GM19395 (cell line): ENCODE results near the gene CREBL2.
"Not testable (repeated sequence)": the region's sequence is repeated elsewhere in the genome, so short reads cannot be mapped to it uniquely, and the experiment has no call there.

ENCODE experiments used
- ATAC-seq: cut with Tn5 transposase; IDR thresholded peaks from one replicate; pipeline ENCODE4 v1.9.1; 2021; ENCODE audit warnings: mild to moderate bottlenecking, moderate library complexity; ENCODE audit not compliant: unreplicated experiment

CREBL2 gene

GRCh38 chr12:12630850-12631249 lies 19.2 kb downstream of the CREBL2 start:
- ATAC-seq, result no peak

DNA sequence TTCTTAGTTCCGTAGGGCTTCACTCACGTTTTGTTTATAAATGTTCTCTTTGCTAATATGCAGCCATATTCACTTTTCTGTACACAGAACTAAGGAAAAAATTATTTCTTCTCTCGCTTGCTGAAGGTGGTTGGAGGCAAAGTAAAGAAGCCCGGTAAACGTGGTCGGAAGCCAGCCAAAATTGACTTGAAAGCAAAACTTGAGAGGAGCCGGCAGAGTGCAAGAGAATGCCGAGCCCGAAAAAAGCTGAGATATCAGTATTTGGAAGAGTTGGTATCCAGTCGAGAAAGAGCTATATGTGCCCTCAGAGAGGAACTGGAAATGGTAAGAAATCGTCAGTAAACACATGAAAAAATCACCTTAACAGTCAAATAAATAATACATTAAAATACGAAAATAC lies 24.0 kb downstream of the CREBL2 start:
- no peak for ATAC-seq

GRCh38 chr12:12636641-12637040 lies 25.0 kb downstream of the CREBL2 start:
- ATAC-seq, result peak; percentile 78

DNA sequence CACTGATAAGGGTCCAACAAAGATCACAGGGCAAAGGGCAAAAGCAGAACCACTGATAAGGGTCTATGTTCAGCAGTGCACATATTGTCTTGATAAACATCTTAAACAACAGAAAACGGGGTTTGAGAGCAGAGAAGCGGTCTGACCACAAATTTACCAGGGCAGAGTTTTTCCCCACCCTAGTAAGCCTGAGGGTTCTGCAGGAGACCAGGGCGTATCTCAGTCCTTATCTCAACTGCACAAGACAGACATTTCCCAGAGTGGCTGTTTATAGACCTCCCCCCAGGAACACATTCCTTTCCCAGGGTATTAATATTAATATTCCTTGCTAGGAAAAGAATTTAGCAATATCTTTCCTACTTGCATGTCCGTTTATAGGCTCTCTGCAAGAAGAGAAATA lies 28.3 kb downstream of the CREBL2 start:
- ATAC-seq, result not testable (repeated sequence)

- ATAC-seq, result no peak
Observed at GRCh38 chr12:12641650-12642049, 30.0 kb downstream of the CREBL2 start.

DNA sequence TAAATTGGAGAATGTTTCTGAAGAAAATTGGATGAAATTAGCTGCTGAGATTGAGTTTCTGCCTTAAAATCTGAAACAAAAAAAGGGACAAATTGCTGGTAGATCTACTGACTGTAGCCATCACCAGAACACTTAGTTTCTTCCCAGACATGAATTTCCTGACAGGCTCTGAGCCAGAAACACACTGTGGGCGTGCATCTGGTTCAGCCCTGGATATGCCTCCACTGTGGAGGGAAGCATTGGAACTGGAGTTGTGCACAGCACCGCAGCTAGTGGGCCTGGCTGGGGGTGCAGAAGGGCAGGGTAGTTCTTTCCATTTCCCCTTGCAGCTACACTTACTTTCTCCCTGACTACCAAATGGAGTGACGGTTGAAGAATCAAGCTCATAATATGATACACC lies 31.2 kb downstream of the CREBL2 start:
- ATAC-seq, result no peak

DNA sequence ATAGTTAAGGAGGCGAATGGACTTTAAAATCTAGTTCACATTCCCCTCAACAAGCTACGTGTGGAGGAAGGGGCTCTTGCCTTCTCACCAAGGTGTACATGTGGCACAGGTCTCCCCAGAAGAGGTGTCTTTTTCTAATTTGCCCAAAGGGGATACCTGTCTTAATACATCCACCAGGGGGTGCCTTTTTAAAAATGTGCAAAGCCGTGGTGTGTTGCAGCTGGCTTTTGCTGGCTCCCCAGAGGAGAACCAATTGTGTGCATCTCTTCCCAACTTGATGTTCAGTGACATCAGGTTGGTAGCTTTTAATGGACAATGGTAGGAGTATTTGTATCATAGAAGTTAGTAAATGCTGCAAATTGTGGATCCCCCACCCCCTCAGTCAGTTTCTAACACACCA lies 33.8 kb downstream of the CREBL2 start:
- ATAC-seq, result peak; percentile 48

GRCh38 chr12:12645968-12646367 lies 34.3 kb downstream of the CREBL2 start:
- peak; percentile 84 for ATAC-seq

DNA sequence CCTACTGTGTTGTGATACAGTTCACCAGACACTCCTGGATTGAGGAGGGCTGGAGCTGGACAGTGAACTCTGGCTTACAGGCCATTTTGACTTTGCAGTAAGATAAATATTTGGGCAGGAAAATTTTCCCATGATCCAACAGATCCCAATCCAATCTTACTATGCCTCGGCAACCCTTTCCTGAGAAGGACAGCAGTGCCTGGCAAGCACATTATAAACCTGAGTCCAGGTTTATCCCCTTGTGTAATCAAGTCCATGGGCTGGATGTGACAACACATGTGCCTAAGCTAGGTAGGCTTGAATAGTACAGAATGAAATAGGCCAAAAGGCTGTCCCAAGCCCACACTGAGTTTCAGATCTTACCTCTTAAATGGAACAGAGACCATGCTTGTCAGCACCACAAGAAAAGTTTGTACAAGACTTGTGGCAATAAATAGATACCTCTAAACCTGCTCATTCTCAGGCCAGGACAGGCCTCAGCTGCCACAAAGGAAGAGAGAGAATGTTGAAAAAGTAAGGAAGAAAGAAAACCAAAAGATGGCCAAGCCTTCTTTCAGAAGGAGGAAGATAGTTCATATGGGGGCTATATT lies 34.9 kb downstream of the CREBL2 start:
- ATAC-seq, result no peak

DNA sequence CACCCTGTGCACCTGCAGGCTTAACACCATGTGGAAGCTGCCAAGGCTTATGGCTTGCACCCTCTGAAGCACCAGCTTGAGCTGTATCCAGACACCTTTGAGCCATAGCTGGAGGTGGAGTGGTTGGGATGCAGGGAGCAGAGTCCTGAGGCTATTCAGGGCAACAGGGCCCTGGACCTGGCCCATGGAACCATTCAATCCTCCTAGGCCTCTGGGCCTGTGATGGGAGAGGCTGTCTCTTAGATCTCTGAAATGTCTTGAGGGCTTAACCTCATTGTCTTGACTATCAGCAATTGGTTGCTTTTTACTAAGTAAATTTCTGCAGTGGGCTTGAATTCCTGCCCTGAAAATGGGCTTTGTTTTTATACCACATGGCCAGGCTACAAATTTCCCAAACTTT lies 36.6 kb downstream of the CREBL2 start:
- ATAC-seq, result no peak

GRCh38 chr12:12648951-12649650 lies 37.4 kb downstream of the CREBL2 start:
- ATAC-seq, result no peak

- no peak for ATAC-seq
Observed at GRCh38 chr12:12651752-12652151, 40.1 kb downstream of the CREBL2 start.

- ATAC-seq, result not testable (repeated sequence)
Observed at GRCh38 chr12:12652704-12653103, 41.0 kb downstream of the CREBL2 start.

- no peak for ATAC-seq
Observed at GRCh38 chr12:12653922-12654321, 42.2 kb downstream of the CREBL2 start.

DNA sequence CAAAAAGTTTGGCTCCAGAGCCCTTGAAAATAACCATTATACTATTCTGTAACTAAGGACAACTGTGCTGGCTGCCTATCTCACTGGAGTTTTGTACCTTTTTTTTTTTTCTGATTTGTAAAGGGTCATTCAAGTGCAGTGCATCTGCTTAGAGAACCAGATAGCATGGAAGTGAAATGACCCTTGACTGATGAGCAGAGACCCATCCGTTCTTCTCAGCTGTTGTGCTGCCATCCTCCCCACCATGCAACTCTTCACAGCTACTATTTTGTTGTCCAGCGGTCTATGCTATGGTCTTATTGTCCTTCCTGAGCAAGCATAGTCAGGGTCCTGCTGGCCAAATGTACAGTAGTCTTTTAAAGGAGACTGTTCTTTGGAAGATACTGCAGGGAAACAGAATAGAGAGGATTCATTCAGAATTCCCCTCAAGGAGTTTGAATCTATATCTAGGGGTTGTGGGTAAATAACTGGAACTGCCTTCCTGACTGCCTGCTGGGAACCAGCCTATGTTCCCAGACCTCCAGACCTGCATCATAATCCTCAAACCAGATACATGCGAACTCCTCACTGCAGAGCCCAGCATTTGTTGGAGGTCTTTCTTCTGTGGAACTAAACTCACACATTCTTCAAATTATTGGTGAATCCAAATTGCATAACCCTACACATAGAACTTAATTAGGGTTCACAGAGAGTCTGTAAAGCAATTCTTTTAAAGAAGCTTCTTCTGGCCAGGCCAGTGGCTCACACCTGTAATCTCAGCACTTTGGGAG lies 43.2 kb downstream of the CREBL2 start:
- ATAC-seq, result no peak

DNA sequence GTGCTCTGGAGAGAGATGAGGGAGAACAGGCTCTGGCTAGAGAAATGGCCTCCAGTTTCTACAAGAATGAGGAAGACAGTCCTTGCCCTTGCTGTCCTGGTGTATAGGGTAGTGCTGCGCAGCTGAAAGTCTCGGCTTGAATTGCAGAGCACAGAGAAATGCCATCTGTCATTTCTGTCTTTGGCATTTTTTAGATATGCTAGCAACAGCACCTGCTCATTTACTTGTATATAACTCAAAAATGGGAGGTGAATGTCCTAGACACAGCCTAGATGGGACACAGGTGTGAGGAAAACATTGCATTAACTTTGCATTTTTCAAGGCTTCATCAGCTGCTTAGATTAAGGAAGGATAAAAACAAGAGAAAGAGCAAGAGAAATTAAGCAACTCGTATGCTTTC lies 48.5 kb downstream of the CREBL2 start:
- no peak for ATAC-seq

GRCh38 chr12:12661086-12661856 lies 49.6 kb downstream of the CREBL2 start:
- no peak for ATAC-seq

DNA sequence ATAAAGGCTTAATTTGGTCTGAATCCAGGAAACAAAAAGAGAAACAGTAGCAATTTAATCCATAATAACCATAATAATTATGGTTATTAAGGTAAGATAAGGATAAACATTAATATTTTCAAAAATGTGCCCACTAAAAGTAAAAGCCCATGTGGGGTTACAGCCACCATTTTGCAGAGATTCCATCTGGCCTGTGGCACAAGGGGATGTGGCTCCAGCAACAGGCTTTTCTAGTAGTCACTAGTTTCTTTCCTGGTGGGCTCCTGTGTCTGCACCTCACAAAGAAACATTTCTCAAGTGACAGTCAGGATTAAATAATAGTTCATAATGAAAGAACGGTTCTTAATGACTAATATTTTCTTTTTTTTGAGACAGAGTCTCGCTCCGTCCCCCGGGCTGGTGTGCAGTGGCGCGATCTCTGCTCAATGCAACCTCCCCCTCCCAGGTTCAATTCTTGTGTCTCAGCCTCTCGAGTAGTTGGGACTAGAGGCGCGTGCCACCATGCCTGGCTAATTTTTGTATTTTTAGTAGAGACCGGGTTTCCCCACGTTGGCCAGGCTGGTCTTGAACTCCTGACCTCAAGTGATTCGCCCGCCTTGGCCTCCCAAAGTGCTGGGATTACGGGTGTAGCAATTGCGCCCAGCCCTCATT lies 52.1 kb downstream of the CREBL2 start:
- no peak for ATAC-seq

DNA sequence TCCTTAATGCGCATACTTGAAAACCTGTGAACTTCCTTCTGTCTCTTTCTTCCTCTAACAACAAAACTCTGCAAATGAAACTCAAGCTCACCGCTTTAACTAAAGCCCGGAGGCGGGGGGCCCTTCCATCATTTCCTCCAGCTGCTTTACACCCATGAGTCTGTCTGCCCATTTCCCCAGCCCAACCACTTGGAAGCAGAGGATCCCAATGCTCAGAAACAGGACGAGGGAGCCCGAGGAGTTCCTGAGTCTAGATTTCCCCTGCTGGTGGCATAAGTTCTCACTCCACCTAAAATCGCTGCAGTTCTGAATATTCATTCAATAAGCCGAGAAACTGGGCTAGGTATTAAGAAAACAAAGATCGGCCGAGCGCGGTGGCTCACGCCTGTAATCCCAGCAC lies 53.5 kb downstream of the CREBL2 start:
- ATAC-seq, result no peak

GRCh38 chr12:12668005-12668404 lies 56.3 kb downstream of the CREBL2 start:
- no peak for ATAC-seq

DNA sequence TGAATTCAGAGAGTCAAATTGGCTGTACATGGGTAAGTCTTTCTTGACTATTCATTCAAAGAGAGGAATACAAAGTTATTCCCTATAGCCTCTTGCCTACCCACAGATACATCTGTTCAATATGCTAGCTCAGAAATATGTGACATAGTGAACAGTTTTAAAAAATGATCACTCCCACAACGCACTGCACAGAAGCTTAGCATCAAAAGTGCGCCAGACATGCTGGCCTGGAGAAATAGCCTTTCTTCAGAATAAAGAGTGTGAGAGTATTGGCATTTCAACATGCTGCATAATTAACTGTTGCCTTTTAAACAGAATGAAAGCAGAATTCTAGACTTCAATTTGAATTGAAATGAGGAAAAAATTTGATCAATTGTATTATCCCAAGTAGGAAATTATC lies 57.3 kb downstream of the CREBL2 start:
- no peak for ATAC-seq
